Caco-2 (cell line): ENCODE results near the gene SH3BGRL2. TPM values are rescaled to one million over a fixed set of nuclear protein-coding genes. Genes with fewer than 3 reads are reported as not detected.
"Not testable (repeated sequence)": the region's sequence is repeated elsewhere in the genome, so short reads cannot be mapped to it uniquely, and the experiment has no call there.

ENCODE experiments used
- BruUV-seq: library from RNA; stranded (reverse); fragments of 400-500 nt; replicated peaks from 2 replicates; lab custom pipeline; 2021; lab: Mats Ljungman, UMichigan
- CTCF ChIA-PET: fragments of 300-600 bp; sonication (Branson Sonifier 250); formaldehyde crosslinking; loops from one replicate; lab custom pipeline; 2022; ENCODE audit warnings: antibody characterized with exemption; lab: Charles Lee
- POLR2A ChIA-PET: fragments of 300-600 bp; sonication (Branson Sonifier 250); formaldehyde crosslinking; loops from one replicate; lab custom pipeline; 2022; ENCODE audit warnings: antibody characterized with exemption; lab: Charles Lee
- DNase-seq, 2 experiments: peaks; one replicate each; pipeline versions ENCODE4 v3.0.0 to v3.0.0-alpha.2; 2020 to 2022
- H3K27me3 ChIP-seq: replicated peaks from 2 replicates; pipeline ENCODE4 v1.6.0; 2011; ENCODE audit warnings: low read length; ENCODE audit not compliant: control insufficient read depth, insufficient read depth
- H3K36me3 ChIP-seq: 2 replicates; pipeline ENCODE4 v1.5.1; 2011; ENCODE audit warnings: low read length; ENCODE audit not compliant: control insufficient read depth, insufficient read depth
- H3K4me1 ChIP-seq: fragments of 250-450 bp; sonication (Bioruptor Pico); 2 replicates; pipeline ENCODE4 v1.5.1; 2020; ENCODE audit warnings: mild to moderate bottlenecking
- H3K4me3 ChIP-seq: 2 replicates; pipeline ENCODE4 v1.5.1; 2011; ENCODE audit warnings: low read depth, mild to moderate bottlenecking, control low read depth, low read length
- H3K9me3 ChIP-seq: fragments of 250-450 bp; sonication (Bioruptor Pico); 2 replicates; pipeline ENCODE4 v1.5.1; 2020; ENCODE audit warnings: mild to moderate bottlenecking, moderate library complexity
- H3K27ac Mint-ChIP-seq: one replicate; pipeline ENCODE4 v1.8.0; 2022; ENCODE audit warnings: mixed read lengths; ENCODE audit not compliant: unreplicated experiment
- H3K27me3 Mint-ChIP-seq: one replicate; pipeline ENCODE4 v1.8.0; 2022; ENCODE audit warnings: mixed read lengths; ENCODE audit not compliant: insufficient read depth, unreplicated experiment
- H3K36me3 Mint-ChIP-seq: one replicate; pipeline ENCODE4 v1.8.0; 2022; ENCODE audit warnings: mild to moderate bottlenecking, mixed read lengths; ENCODE audit not compliant: insufficient read depth, unreplicated experiment
- H3K4me1 Mint-ChIP-seq: one replicate; pipeline ENCODE4 v1.8.0; 2022; ENCODE audit warnings: low read depth, mixed read lengths; ENCODE audit not compliant: unreplicated experiment
- H3K4me3 Mint-ChIP-seq: one replicate; pipeline ENCODE4 v1.8.0; 2022; ENCODE audit warnings: mild to moderate bottlenecking, moderate library complexity, mixed read lengths; ENCODE audit not compliant: unreplicated experiment
- H3K9me3 Mint-ChIP-seq: one replicate; pipeline ENCODE4 v1.8.0; 2022; ENCODE audit warnings: mixed read lengths; ENCODE audit not compliant: unreplicated experiment
- CTCF ChIP-seq, 2 experiments: fragments of 200-600 bp in 1 of 2; IDR thresholded peaks; 1 replicate in 1 of 2; 2 replicates in 1 of 2; pipeline versions ENCODE4 v1.5.1 to v1.8.0; 2011 to 2022; ENCODE audit warnings: antibody characterized with exemption in 1 of 2, control low read depth in 1 of 2, inconsistent platforms in 1 of 2, low read depth in 1 of 2, low read length in 1 of 2, mild to moderate bottlenecking in 1 of 2, moderate library complexity in 1 of 2; ENCODE audit not compliant: insufficient read depth in 1 of 2, severe bottlenecking in 1 of 2, unreplicated experiment in 1 of 2
- intact Hi-C: fragments of 100-400 bp; cut with micrococcal nuclease; formaldehyde crosslinking; loops from one replicate; pipeline ENCODE4 v1.10.0; 2022; ENCODE audit not compliant: unreplicated experiment
- total RNA-seq: library from RNA; stranded (reverse); gene quantifications from 2 replicates; pipeline ENCODE4 v1.2.3, GENCODE V29; 2022

The SH3BGRL2 gene
- total RNA-seq, 1 experiment from 2014 or later: 102 TPM

- no peak for TF ChIP-seq CTCF (IDR thresholded peaks at IDR 0.05; ENCODE audit: insufficient read depth in 1 of 2, low read depth in 1 of 2, low read length in 1 of 2, severe bottlenecking in 1 of 2, unreplicated experiment in 1 of 2)
- ChIA-PET CTCF (no interaction called here), POLR2A (no interaction called here)
- Mint-ChIP-seq H3K9me3 (no peaks in the 10 kb centered on the region), H3K27me3 (no peaks in the 10 kb centered on the region), H3K36me3 (no peaks in the 10 kb centered on the region), H3K27ac (no peak overlapping the region), H3K4me3 (no peak overlapping the region), H3K4me1 (peaks cover 4% of the 10 kb centered on the region)
- H3K9me3 ChIP-seq: no peaks in the 10 kb centered on the region
- peaks cover 5% of the 10 kb centered on the region; the same call in 1 of the 2 replicates for H3K4me1 ChIP-seq
- intact Hi-C loops: no loop called here
- H3K27me3 ChIP-seq: no peaks in the 10 kb centered on the region
- no TSS peak for BruUV-seq
- H3K4me3 ChIP-seq: no peak overlapping the region
- no peaks in the 10 kb centered on the region for H3K36me3 ChIP-seq
- DNase-seq: no peak
These were observed 110.9 kb downstream of the SH3BGRL2 start for GRCh38 chr6:79742030-79742429.

GRCh38 chr6:79745282-79745681 lies 114.2 kb downstream of the SH3BGRL2 start:
- H3K4me3 Mint-ChIP-seq, CTCF ChIA-PET, H3K27me3 ChIP-seq, H3K9me3 ChIP-seq, H3K4me1 Mint-ChIP-seq, BruUV-seq, H3K36me3 Mint-ChIP-seq, H3K4me1 ChIP-seq, POLR2A ChIA-PET, DNase-seq, H3K27me3 Mint-ChIP-seq, H3K4me3 ChIP-seq, H3K9me3 Mint-ChIP-seq, H3K36me3 ChIP-seq, H3K27ac Mint-ChIP-seq, intact Hi-C loops: not testable (repeated sequence)

DNA sequence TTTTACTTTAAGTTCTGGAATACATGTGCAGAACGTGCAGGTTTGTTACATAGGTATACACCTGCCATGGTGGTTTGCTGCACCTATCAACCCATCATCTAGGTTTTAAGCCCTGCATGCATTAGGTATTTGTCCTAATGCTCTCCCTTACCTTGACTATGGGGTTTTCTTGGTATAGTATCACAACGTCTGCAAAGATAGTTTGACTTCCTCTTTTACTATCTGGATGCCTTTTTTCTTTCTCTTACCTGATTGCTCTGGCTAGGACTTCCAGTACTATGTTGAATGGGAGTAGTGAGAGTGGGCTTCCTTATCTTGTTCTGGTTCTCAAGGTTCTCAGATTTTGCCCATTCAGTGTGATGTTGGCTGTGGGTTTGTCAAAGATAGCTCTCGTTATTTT lies 115.2 kb downstream of the SH3BGRL2 start:
- H3K9me3 ChIP-seq, H3K27ac Mint-ChIP-seq, BruUV-seq, H3K27me3 ChIP-seq, H3K36me3 ChIP-seq, H3K27me3 Mint-ChIP-seq, H3K9me3 Mint-ChIP-seq, POLR2A ChIA-PET, H3K36me3 Mint-ChIP-seq, H3K4me3 Mint-ChIP-seq, H3K4me1 Mint-ChIP-seq, DNase-seq, H3K4me3 ChIP-seq, intact Hi-C loops, CTCF ChIA-PET, H3K4me1 ChIP-seq: not testable (repeated sequence)

DNA sequence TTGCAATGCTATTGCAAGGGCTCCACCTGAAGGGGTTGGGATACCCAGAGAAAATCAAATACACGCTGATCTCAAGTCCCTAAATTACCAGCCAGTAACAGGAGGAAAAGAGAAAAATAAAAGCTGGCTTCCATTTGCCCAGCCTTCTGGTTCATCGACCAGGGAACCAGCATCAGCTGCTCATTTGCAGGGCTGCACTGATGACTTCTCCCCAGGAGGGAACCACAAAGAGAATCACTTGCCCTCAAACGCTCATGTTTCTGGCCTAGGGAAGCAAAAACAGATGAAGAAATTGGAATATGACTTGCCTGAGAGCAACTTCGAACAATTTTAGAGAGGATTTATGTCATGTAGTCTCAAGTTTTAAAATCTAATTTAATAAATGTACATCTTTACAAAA lies 119.7 kb downstream of the SH3BGRL2 start:
- POLR2A ChIA-PET: no interaction called here
- Mint-ChIP-seq H3K9me3 (no peaks in the 10 kb centered on the region), H3K4me3 (no peak overlapping the region), H3K36me3 (no peaks in the 10 kb centered on the region), H3K4me1 (no peaks in the 10 kb centered on the region), H3K27ac (no peak overlapping the region), H3K27me3 (peaks cover 3% of the 10 kb centered on the region)
- TF ChIP-seq CTCF (IDR thresholded peaks at IDR 0.05; ENCODE audit: insufficient read depth in 1 of 2, low read depth in 1 of 2, low read length in 1 of 2, severe bottlenecking in 1 of 2, unreplicated experiment in 1 of 2): no peak
- Histone ChIP-seq H3K27me3 (no peaks in the 10 kb centered on the region), H3K36me3 (no peaks in the 10 kb centered on the region), H3K4me1 (no peaks in the 10 kb centered on the region), H3K4me3 (no peak overlapping the region), H3K9me3 (no peaks in the 10 kb centered on the region)
- CTCF ChIA-PET: no interaction called here
- BruUV-seq: no TSS peak
- intact Hi-C loops: no loop called here
- no peak for DNase-seq

Other genes starting within 250 kb of the SH3BGRL2 start
- 10.9 and 12.2 TPM in 2 replicates for gene LCA5, start 93.9 kb upstream of the SH3BGRL2 start, total RNA-seq